NCI-H345 treated with DMSO at 0.1 percent for 48 hours (cell line): Measurements from ENCODE around the gene SLC43A1.

Experiments used
- DNase-seq: peaks from one replicate; lab custom pipeline; 2025; ENCODE audit not compliant: unreplicated experiment; lab: John Stamatoyannopoulos, UW

The SLC43A1 gene

DNA sequence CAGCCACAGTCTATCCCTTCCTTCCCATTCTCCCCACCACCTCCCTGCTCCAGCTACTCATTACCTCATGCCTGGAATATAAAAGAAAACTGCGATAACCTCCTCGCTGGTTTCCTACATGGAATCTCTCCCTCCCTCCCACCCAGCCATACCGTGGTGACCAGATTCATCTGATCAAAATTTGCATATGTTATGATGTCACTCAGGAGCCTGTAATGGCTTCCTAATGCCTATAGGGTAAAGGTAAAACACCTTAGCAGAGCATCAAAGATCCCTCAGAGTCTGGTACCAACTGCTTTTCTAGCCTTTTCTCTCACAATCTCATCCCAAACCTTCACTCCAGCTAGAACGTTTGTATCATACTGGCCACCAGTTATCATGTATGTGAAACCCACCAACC is 35.6 kb downstream of the SLC43A1 start:
- DNase-seq, result no peak

DNA sequence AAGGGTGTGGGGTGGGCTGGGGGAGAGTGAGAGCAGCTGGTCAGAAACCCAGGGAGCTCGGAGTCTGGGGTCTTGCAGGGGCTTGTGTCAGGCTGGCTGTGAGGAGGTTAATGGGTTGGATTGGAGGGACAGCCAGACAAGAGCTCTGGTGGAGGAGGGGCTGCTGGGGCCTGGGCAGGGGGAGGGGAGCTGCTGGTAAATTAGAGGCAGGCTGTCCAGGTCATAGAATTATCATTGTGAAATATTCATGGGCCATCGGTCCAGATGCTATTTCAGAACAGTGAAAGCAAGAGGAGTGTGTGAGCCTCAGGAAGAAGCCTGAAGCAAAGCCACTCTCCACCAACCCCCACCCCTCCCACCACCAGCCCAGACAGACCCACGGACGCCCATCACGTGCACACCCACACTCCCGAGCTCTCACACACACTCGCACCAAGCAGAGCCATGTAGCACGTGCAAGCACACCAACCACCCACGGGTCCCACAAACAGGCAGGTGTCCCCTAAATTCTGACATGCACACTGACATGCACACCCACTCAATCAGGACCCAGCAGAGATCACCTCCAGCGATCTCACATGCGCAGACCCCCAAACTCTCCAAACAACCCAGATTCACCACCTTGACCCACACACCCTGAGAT is 36.4 kb downstream of the SLC43A1 start:
- DNase-seq, result no peak

DNA sequence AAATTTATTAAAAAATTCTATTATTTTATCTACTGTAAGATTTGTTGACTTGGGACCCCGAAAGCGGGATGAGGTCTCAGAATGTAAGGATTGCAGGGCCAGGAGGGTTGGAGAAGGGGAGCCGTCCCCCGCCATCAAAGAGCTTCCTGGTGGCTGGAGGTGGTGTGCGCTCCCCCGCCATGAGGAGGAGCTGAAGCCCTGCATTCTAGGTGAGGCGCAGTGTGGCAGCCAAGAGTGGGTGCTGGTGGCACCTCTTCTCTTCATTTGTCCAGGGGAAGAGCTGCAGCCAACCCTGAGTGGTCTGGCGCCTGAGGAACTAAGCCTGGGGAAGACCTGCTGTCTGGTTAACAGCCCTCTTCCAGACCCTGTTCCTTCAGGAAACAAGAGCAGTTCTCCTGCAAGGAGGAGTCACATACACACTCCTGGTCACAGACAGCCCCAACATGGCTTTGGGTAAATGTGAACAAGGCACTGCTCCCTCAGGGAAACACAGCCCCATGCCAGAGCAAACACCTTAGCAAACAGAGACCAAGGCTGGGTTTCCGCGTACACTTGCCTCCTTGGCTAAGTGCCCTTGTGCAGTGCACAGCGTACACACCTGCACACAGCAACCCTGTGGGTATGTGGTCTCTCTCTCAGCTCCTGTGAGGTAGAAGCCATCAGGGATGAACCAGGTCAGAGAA is 37.9 kb downstream of the SLC43A1 start:
- no peak for DNase-seq

DNA sequence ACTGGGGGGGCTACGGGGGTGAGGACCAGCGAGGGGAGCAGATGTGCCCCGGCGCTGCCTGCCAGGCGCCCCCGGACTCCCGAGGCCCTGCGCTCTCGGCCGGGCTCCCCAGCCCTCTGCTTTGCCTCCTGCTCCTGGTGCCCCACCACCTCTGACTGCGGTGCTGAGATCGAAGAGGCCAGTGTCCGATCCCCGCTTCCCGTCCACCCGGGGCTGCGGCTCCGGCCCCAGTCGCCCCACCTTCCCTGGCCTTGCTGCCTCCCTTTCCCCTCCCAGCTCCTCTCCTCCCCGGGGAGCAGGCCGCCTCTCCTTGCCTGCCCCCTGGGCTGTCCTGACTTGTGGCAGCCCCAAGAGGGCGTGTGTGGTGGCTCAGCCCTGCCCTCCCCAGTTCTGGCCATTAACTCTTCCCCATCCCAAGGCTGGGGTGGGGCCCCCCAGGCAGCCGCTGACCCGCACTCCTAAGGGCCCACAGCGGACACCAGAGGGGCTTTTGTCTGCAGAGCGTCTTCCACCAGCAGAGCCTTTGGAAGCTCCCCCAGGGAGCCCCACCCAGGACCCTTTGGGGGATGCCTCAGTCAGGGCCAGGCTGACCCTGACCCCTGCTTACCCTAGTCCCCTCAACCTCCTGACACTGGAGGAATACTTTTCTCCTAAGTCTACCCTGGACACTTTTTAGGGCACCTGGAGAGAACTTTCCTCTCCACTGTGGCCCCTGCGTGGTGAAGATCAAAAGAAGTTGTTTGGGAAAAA is 38.6 kb downstream of the SLC43A1 start:
- DNase-seq, result peak; percentile 32

DNA sequence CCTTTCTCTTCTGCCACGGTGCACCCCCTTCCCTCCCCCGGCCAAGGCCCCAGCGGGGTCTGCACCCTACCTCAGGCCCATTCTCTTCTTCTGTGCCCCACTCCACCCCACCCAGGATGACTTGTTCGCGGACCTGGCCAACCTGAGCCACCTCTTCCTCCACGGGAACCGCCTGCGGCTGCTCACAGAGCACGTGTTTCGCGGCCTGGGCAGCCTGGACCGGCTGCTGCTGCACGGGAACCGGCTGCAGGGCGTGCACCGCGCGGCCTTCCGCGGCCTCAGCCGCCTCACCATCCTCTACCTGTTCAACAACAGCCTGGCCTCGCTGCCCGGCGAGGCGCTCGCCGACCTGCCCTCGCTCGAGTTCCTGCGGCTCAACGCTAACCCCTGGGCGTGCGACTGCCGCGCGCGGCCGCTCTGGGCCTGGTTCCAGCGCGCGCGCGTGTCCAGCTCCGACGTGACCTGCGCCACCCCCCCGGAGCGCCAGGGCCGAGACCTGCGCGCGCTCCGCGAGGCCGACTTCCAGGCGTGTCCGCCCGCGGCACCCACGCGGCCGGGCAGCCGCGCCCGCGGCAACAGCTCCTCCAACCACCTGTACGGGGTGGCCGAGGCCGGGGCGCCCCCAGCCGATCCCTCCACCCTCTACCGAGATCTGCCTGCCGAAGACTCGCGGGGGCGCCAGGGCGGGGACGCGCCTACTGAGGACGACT is 39.3 kb downstream of the SLC43A1 start:
- no peak for DNase-seq

DNA sequence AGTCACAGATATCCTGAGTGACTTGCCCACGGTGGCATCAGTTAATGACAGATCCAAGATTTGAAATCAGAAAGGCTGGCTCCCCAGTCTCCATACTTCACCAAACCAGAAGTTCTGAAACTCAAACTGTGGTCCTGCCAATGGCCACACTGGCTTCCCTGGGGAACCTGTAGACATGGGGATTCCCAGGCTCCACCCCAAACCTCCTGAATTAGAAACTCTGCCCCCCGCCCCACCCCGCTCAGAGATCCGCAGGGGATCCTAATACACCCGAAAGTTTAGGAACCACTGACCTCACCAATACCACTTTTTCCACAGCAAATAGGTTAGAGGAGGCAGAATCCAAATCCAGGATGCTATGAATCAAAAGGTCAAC is 39.8 kb downstream of the SLC43A1 start:
- no peak for DNase-seq

DNA sequence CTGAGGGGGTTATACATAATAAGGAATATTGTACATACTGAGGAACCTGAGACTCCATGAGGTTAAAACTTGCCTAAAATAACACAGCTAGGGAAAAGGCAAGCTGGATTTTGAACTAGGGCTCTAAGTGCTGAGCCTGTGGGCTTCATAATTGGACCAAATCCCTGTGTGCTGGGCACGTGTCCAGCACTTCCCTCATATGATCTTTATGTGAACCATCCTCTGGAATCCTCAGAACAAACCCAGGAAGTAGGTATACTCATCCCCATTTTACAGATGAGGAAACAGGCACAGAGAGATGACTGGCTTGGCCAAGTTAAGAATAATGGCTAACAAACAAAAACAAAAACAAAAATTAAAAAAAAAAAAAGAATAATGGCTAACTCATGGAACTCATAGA is 40.3 kb downstream of the SLC43A1 start:
- DNase-seq, result no peak

DNA sequence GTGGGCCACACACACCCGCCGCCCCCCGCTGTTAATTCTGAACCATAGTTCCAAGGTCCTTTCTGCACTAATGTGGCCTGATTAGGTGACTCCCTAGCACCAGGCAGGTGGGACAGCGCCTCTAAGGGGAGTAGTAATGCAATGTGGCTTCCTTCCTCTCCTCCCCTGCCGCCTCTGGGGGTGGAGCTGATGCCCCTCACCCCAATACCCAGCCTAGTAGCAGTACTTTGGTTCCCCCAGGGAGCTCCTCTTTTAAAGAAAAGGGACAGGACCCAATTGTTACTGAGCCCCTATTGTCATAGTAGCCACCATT is 40.7 kb downstream of the SLC43A1 start:
- no peak for DNase-seq

DNA sequence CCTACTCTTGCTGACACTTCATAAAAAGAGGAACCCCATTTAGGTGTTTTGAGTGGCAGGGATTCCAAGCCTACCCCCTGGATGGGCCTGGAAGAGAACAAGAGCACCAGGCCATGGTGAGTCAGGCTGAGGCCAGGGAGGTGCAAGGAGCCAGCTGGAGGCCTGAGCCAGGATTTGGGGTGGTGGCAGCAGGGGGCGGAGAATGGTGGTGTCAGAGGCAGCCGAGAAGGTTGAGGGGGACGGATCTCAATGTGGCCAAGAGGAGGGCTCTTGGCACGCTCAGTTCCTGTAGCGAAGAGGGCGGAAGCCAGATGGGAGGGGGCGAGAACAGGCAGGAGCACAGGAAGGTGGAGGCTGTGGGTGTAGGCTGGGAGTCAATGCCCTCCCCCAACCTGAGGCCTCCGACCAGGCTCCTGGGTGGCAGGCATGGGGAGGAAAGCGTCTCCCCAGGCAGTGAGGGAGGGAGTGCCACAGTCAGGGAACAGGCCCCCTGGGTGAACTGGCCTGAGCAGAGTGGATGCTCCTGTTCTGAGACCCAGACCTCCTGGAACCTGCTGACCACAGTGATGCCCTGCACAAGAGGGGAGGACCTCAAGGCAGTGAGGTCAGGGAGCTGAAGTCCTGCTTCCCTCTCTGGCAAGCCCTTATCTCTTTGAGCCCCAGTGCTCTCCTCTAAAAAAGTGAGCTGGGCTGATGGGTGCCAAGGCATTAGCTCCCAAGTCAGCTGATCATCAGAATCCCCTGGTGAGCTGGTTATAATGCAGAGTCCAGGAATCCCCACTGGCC is 41.3 kb downstream of the SLC43A1 start:
- DNase-seq, result no peak

DNA sequence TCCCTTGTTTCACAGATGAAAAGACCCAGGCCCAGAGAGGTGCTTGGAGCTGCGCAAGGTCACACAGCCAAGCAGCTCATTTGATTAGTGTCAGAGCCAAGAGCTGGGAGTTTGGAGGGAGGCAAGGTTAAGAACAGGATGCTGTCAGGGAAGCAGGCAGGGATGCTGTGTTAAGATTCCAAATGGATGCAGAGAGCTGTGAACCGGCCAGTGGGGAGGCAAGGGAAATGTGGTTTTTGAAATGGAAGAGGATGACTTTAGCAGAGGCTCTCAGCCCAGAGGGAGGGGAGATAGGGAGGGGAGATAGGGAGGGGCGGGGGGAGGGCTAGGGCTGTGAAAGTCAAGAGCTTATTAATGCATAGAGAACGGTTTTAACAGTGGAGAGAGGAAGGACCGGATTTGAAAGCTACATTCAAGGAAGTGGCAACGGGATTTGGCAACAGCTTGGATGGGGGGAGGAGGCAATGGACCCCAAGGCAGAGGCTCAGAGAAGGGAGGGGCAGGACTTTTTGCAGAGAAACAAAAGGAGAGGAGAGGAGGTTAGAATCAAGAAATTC is 42.1 kb downstream of the SLC43A1 start:
- no peak for DNase-seq

DNA sequence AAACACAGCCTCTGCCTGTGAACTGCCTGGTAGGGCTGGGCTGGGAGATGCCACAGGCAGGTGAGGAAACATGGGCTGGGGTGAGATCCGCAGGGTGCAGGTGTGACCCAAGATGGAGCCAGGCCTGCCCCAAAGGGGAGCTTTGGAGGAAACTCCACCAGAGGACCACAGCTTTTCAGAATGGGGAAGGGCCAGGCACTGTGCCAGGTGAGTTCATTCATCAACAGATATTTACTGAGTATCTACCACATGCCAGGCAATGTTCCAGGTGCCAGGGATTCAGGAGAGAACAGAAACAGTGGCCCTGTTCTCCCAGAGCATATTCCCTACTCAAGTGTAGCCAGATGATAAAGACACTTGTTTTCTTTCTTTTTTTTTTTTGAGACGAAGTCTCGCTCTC is 44.0 kb downstream of the SLC43A1 start:
- DNase-seq, result peak; percentile 37

DNA sequence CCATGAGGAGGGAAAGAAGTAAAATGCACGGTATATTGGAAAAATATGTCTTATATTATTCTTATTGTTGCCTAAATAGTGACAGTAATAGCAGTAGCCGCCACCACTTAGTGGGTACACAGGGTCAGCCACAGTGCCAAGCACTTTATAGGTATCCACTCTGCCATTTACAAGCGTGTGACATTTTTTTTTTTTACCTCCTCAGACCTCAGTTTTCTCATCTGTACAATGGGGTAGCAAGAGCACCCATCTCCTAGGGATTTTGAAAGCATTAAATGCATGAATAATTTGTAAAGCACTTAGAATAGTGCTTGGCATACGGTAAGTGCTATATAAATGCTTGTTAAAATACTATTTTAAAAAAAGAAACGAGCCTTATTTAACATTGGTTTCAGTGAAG is 46.2 kb downstream of the SLC43A1 start:
- no peak for DNase-seq

DNA sequence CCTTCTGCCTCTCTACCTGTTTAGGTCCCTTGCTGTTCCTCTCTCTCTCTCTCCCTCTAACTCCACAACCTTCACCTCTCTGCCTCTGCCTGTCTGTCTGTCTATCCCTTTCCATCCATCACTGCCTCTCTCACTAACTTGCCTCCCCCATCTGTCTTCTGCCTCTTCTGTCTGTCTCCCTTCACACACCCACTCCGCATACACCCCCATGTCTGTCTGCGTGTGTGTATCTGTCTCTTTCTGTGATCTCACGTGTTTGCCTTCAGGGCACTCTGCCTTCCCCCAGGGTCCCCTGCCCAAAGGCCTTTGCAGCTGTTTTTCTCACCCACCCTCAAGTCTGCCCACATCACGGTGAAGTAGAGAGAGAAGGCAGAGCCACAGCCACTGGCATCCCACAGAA is 47.2 kb downstream of the SLC43A1 start:
- no peak for DNase-seq

DNA sequence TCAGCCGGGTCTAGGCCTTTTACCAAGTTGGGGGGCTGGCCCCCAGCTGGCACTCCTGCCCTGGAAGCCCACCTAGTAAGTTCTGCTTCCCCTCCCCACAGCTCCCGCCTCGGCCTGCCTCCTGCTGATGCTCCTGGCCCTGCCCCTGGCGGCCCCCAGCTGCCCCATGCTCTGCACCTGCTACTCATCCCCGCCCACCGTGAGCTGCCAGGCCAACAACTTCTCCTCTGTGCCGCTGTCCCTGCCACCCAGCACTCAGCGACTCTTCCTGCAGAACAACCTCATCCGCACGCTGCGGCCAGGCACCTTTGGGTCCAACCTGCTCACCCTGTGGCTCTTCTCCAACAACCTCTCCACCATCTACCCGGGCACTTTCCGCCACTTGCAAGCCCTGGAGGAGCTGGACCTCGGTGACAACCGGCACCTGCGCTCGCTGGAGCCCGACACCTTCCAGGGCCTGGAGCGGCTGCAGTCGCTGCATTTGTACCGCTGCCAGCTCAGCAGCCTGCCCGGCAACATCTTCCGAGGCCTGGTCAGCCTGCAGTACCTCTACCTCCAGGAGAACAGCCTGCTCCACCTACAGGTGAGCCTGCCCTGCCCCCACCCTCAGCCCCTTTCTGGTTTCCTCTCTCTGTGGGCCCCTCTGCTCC is 47.9 kb downstream of the SLC43A1 start:
- DNase-seq, result no peak

DNA sequence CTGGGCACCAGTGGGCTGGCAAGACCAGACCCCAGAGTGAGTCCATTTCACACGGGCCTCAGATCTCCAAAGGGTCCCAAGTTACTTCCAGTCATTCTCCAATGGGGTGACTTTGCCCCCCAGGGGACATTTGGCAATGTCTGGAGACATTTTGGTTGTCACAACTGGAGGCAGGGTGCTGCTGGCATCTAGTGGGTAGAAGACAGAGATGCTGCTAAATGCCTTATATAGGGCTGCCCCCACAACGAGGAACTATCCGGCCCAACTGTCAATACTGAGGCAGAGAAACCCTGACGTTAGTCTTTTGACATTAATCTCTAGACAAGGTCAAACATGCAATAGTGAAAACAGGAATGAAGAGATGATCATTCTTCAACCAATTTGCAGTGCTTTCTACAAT is 48.8 kb downstream of the SLC43A1 start:
- DNase-seq, result no peak

DNA sequence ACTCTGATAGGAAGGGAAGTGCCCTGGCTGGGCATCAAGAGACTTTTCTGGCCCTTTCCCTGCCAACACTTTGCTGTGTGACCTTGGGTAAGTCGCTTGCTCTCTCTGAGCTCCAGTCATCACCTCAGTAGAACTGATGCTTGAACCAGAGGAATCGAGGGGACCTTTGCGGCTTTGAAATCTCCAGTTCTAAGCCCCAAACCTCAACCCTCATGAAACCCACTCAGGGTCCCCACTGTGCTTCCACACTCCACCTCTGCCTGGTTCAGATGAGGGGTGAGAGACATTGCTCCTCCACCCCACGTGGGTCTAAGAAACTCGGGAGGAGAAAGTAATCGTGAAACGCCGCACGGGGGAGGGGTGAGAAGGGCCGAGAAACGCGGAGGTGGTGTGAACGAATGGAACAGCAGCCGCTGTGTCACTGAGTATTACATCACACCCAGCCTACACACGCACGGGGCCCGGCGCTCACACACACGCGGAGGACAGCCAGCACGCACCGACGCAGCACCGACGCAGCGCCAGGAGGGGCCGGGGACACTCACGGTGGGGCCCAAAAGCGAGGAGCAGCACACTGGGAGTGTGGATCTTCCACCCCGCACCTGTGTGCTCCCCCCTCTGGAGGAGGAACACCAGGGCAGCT is 50.8 kb downstream of the SLC43A1 start:
- no peak for DNase-seq

DNA sequence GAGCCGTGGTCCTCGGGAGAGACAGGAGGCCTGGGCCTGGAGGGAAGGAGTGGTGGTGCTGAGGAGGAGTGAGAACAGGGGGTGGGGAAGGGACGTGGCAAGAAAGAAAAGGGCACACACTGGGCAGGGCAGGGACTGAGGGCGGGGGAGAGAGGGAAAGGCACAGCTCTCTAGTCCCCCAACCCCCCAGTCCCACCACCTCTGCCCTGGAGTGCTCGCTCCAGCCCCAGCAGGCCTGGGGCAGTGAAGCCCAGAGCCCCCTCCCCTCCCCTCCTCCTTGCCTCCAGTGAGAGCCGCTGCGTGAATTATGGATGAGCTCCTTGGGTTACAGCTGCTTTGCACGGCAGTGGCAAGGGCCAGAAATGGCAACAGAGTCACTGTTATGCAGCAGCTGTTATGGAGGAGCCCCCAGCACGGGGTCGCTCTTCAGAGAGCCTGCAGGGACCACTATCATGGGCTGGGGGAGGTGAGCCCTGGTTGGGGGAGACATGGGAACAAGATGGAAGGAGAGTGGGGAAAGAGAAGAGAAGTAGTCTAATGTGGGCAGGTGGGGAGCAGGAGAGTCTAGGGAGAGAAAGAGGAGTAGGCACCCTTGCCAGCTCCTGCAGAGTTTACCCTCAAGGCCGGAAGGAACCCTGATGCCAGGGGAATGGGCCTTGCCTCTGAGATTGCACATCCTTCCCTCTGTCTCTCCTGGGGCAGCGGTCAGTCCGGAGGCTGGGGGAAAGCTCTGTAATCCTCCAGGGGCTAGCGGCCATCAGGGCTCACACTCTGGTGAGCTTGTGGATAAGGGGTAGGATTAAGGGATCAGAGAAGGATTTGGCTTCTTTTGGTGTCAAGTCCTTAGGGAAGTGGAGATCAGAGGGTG is 51.6 kb downstream of the SLC43A1 start:
- no peak for DNase-seq

DNA sequence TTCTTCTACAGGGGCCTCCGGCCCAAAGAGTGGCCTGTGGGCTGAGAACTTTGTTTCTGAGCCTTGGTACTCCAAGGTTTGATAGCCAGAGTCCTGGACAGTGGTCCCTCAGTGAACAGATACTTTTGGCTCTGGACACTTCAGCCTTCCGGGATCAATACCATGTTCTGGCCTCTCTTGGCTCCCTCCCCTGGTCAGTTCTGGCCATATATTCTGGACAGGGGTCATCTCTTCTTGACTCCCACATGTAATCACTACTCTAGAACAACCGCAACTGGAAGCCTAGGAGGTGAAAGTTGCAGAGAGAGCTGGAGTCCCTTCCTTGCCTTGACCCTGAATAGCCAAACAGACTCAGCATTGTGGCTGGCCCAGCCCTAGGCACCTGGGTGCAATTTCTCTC is 52.9 kb downstream of the SLC43A1 start:
- DNase-seq, result no peak
